ENCODE results near the gene TDRD3.
"Not testable (repeated sequence)": the region's sequence is repeated elsewhere in the genome, so short reads cannot be mapped to it uniquely, and the experiment has no call there.

GRCh38 chr13:60407852-60408251, 10.8 kb downstream of the TDRD3 start:
- TF ChIP-seq POLR2AphosphoS5 (IDR thresholded peaks at IDR 0.05; ENCODE audit: low read depth, low read length); CTCF (IDR thresholded peaks at IDR 0.05); SIN3A (IDR thresholded peaks at IDR 0.05; ENCODE audit: borderline replicate concordance, insufficient read depth, low read depth, low read length): not testable (repeated sequence)

Data from Panc1 (cell line).